Activated naive CD8-positive, alpha-beta T cell treated with anti-CD3 and anti-CD28 coated beads, Interleukin-2, amount 10 ng/mL, durations not matched to agents 7 days and 5 days (primary cell): Measurements from ENCODE around the gene ST3GAL4. TPM values are rescaled to one million over a fixed set of nuclear protein-coding genes. Genes with fewer than 3 reads are reported as not detected.

Source experiments
- ATAC-seq: fragments of 150-1000 bp; cut with Tn5 transposase; one replicate; pipeline ENCODE4 v1.10.0; 2021; ENCODE audit warnings: low read depth, moderate library complexity
- POLR2A ChIA-PET: fragments of 350-600 bp; sonication (Branson Sonifier 250); formaldehyde crosslinking; loops from one replicate; lab custom pipeline; 2021; ENCODE audit warnings: antibody characterized with exemption; lab: Charles Lee
- DNase-seq: peaks from one replicate; pipeline ENCODE4 v3.0.0; 2021
- H3K27ac Mint-ChIP-seq: one replicate; pipeline ENCODE4 v1.8.0; 2022; ENCODE audit warnings: mild to moderate bottlenecking, mixed read lengths
- H3K27me3 Mint-ChIP-seq: one replicate; pipeline ENCODE4 v1.8.0; 2022; ENCODE audit warnings: mild to moderate bottlenecking, moderate library complexity, mixed read lengths
- H3K36me3 Mint-ChIP-seq: one replicate; pipeline ENCODE4 v1.8.0; 2021; ENCODE audit warnings: mild to moderate bottlenecking, mixed read lengths
- H3K4me1 Mint-ChIP-seq: one replicate; pipeline ENCODE4 v1.8.0; 2021; ENCODE audit warnings: mixed read lengths
- H3K4me3 Mint-ChIP-seq: one replicate; pipeline ENCODE4 v1.8.0; 2022; ENCODE audit warnings: mild to moderate bottlenecking, moderate library complexity, mixed read lengths
- H3K9me3 Mint-ChIP-seq: one replicate; pipeline ENCODE4 v1.8.0; 2021; ENCODE audit warnings: mixed read lengths
- total RNA-seq, 2 experiments: library from RNA; stranded (reverse); gene quantifications; one replicate each; pipeline ENCODE4 v1.2.3, GENCODE V29; 2021

ST3GAL4 gene
- total RNA-seq, 2 experiments from 2014 or later, result 6.3 to 8.5 TPM

GRCh38 chr11:126407682-126408288 lies 52.3 kb downstream of the ST3GAL4 start:
- H3K27me3 Mint-ChIP-seq, result no peaks in the 10 kb centered on the region
- POLR2A ChIA-PET, result no interaction called here
- H3K27ac Mint-ChIP-seq, result no peak overlapping the region
- no peak for DNase-seq
- H3K36me3 Mint-ChIP-seq, result no peaks in the 10 kb centered on the region
- H3K4me1 Mint-ChIP-seq, result no peaks in the 10 kb centered on the region
- H3K9me3 Mint-ChIP-seq, result no peaks in the 10 kb centered on the region
- H3K4me3 Mint-ChIP-seq, result no peak overlapping the region
- no peak for ATAC-seq

- Mint-ChIP-seq H3K4me1 (no peaks in the 10 kb centered on the region), H3K27me3 (no peaks in the 10 kb centered on the region), H3K9me3 (no peaks in the 10 kb centered on the region), H3K4me3 (no peak overlapping the region), H3K36me3 (no peaks in the 10 kb centered on the region), H3K27ac (no peak overlapping the region)
- ATAC-seq, result no peak
- POLR2A ChIA-PET, result no interaction called here
- DNase-seq, result no peak
Measured at GRCh38 chr11:126408496-126408895, 53.0 kb downstream of the ST3GAL4 start.

- POLR2A ChIA-PET, result no interaction called here
- Mint-ChIP-seq H3K27me3 (no peaks in the 10 kb centered on the region), H3K4me3 (no peak overlapping the region), H3K4me1 (no peaks in the 10 kb centered on the region), H3K9me3 (no peaks in the 10 kb centered on the region), H3K27ac (no peak overlapping the region), H3K36me3 (no peaks in the 10 kb centered on the region)
- ATAC-seq (no peak), DNase-seq (no peak)
Measured at GRCh38 chr11:126408901-126409619, 53.6 kb downstream of the ST3GAL4 start.

GRCh38 chr11:126409620-126409985 lies 54.1 kb downstream of the ST3GAL4 start:
- Mint-ChIP-seq H3K36me3 (no peaks in the 10 kb centered on the region), H3K27ac (no peak overlapping the region), H3K9me3 (no peaks in the 10 kb centered on the region), H3K4me3 (no peak overlapping the region), H3K27me3 (no peaks in the 10 kb centered on the region), H3K4me1 (no peaks in the 10 kb centered on the region)
- no peak for ATAC-seq
- POLR2A ChIA-PET, result no interaction called here
- DNase-seq, result no peak

GRCh38 chr11:126410649-126411048 lies 55.2 kb downstream of the ST3GAL4 start:
- Mint-ChIP-seq H3K4me1 (no peaks in the 10 kb centered on the region), H3K36me3 (no peaks in the 10 kb centered on the region), H3K4me3 (no peak overlapping the region), H3K27me3 (no peaks in the 10 kb centered on the region), H3K27ac (no peak overlapping the region), H3K9me3 (no peaks in the 10 kb centered on the region)
- ATAC-seq, result no peak
- no peak for DNase-seq
- POLR2A ChIA-PET, result no interaction called here

GRCh38 chr11:126411971-126412381 lies 56.5 kb downstream of the ST3GAL4 start:
- no peak overlapping the region for H3K4me3 Mint-ChIP-seq
- ATAC-seq, result no peak
- H3K27ac Mint-ChIP-seq, result no peak overlapping the region
- H3K4me1 Mint-ChIP-seq, result peaks cover 5% of the 10 kb centered on the region
- no peak for DNase-seq
- H3K27me3 Mint-ChIP-seq, result no peaks in the 10 kb centered on the region
- no peaks in the 10 kb centered on the region for H3K9me3 Mint-ChIP-seq
- H3K36me3 Mint-ChIP-seq, result no peaks in the 10 kb centered on the region
- POLR2A ChIA-PET, result no interaction called here

- H3K9me3 Mint-ChIP-seq, result no peaks in the 10 kb centered on the region
- peaks cover 6% of the 10 kb centered on the region for H3K27me3 Mint-ChIP-seq
- H3K4me3 Mint-ChIP-seq, result no peak overlapping the region
- ATAC-seq (no peak), DNase-seq (no peak)
- H3K4me1 Mint-ChIP-seq, result peaks cover 5% of the 10 kb centered on the region
- no peaks in the 10 kb centered on the region for H3K36me3 Mint-ChIP-seq
- H3K27ac Mint-ChIP-seq, result no peak overlapping the region
- POLR2A ChIA-PET, result no interaction called here
Measured at GRCh38 chr11:126413426-126413825, 57.9 kb downstream of the ST3GAL4 start.

GRCh38 chr11:126413843-126414405 lies 58.4 kb downstream of the ST3GAL4 start:
- Mint-ChIP-seq H3K27ac (no peak overlapping the region), H3K9me3 (no peaks in the 10 kb centered on the region), H3K27me3 (peaks cover 9% of the 10 kb centered on the region), H3K36me3 (no peaks in the 10 kb centered on the region), H3K4me3 (no peak overlapping the region), H3K4me1 (peaks cover 5% of the 10 kb centered on the region)
- no peak for ATAC-seq
- POLR2A ChIA-PET, result no interaction called here
- DNase-seq, result no peak

GRCh38 chr11:126414615-126415014 lies 59.1 kb downstream of the ST3GAL4 start:
- POLR2A ChIA-PET, result no interaction called here

GRCh38 chr11:126415128-126415527 lies 59.6 kb downstream of the ST3GAL4 start:
- ATAC-seq, result no peak
- no peaks in the 10 kb centered on the region for H3K9me3 Mint-ChIP-seq
- H3K4me3 Mint-ChIP-seq, result no peak overlapping the region
- H3K27me3 Mint-ChIP-seq, result peaks cover 14% of the 10 kb centered on the region
- H3K4me1 Mint-ChIP-seq, result peaks cover 10% of the 10 kb centered on the region
- no peaks in the 10 kb centered on the region for H3K36me3 Mint-ChIP-seq
- no peak for DNase-seq
- H3K27ac Mint-ChIP-seq, result no peak overlapping the region
- POLR2A ChIA-PET, result no interaction called here

More at GRCh38 chr11:126414615-126415014, 59.1 kb downstream of the ST3GAL4 start:
- H3K4me1 Mint-ChIP-seq, result peaks cover 5% of the 10 kb centered on the region
- no peaks in the 10 kb centered on the region for H3K36me3 Mint-ChIP-seq
- H3K9me3 Mint-ChIP-seq, result no peaks in the 10 kb centered on the region
- no peak for DNase-seq
- peaks cover 9% of the 10 kb centered on the region for H3K27me3 Mint-ChIP-seq
- H3K27ac Mint-ChIP-seq, result no peak overlapping the region
- ATAC-seq, result no peak
- H3K4me3 Mint-ChIP-seq, result no peak overlapping the region

- Mint-ChIP-seq H3K9me3 (no peaks in the 10 kb centered on the region), H3K4me1 (peaks cover 15% of the 10 kb centered on the region), H3K27ac (no peak overlapping the region), H3K27me3 (peaks cover 17% of the 10 kb centered on the region), H3K36me3 (no peaks in the 10 kb centered on the region), H3K4me3 (peak overlapping the region; percentile 73)
- POLR2A ChIA-PET, result interaction anchor here (0.7 to 1.3 kb wide), 2 partner anchors 112 to 147 kb away, joined by 3 to 5 read pairs; partner anchors contain the start of genes DCPS, FOXRED1 and SRPRA
- ATAC-seq (no peak), DNase-seq (no peak)
Measured at GRCh38 chr11:126415669-126416420, 60.4 kb downstream of the ST3GAL4 start.

- H3K27me3 Mint-ChIP-seq, result peaks cover 17% of the 10 kb centered on the region
- H3K36me3 Mint-ChIP-seq, result no peaks in the 10 kb centered on the region
- DNase-seq (peak; percentile 76), ATAC-seq (peak; percentile 97)
- H3K27ac Mint-ChIP-seq, result peak overlapping the region; percentile 56
- peaks cover 15% of the 10 kb centered on the region for H3K4me1 Mint-ChIP-seq
- POLR2A ChIA-PET, result interaction anchor here (0.7 to 1.3 kb wide), 2 partner anchors 113 to 148 kb away, joined by 3 to 5 read pairs; partner anchors contain the start of genes DCPS, FOXRED1 and SRPRA
- peak overlapping the region; percentile 73 for H3K4me3 Mint-ChIP-seq
- no peaks in the 10 kb centered on the region for H3K9me3 Mint-ChIP-seq
Measured at GRCh38 chr11:126416542-126417090, 61.1 kb downstream of the ST3GAL4 start.
